ENCODE measurements around the gene PTPRM.

PTPRM gene

DNA sequence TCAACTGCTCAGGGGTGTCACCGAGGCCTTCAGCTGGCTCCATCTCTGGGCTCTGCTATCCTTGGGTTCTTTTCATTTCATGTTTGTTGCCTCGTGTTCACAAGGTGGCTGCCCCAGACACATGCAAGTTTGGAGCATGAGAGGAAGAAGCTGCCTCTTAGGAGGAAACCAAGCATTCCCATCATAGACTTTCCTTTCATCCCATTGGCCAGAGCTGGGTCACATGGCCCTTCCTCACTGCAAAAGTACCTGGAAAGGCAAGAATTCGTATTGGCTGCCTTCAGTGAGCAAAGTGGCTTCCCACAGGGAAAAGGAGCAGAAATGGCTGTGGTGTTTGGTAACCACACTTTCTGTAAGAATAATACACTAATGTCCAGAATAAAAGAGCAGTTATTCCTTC lies 886.4 kb downstream of the PTPRM start:
- no peak for FAIRE-seq
- no peak for DNase-seq (ENCODE audit: low spot score)

DNA sequence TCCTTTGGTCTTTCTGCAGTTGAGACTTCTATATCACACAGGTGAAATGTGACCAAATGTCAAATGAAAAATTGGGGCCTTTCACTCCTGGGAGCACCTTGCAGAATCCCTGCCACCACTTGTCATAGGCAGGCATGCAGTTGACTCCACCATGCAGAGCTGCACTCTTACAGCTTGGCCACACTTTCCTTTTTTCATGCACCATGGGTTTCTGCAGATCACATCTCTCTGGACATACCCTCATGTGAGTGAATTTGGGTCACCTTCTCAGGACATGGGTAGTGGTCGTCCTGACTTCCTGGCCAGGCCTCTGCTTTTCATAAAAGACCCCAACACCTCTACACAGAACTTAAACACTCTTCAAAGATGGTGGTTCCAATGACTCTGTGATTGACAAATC lies 887.0 kb downstream of the PTPRM start:
- no peak for FAIRE-seq

DNA sequence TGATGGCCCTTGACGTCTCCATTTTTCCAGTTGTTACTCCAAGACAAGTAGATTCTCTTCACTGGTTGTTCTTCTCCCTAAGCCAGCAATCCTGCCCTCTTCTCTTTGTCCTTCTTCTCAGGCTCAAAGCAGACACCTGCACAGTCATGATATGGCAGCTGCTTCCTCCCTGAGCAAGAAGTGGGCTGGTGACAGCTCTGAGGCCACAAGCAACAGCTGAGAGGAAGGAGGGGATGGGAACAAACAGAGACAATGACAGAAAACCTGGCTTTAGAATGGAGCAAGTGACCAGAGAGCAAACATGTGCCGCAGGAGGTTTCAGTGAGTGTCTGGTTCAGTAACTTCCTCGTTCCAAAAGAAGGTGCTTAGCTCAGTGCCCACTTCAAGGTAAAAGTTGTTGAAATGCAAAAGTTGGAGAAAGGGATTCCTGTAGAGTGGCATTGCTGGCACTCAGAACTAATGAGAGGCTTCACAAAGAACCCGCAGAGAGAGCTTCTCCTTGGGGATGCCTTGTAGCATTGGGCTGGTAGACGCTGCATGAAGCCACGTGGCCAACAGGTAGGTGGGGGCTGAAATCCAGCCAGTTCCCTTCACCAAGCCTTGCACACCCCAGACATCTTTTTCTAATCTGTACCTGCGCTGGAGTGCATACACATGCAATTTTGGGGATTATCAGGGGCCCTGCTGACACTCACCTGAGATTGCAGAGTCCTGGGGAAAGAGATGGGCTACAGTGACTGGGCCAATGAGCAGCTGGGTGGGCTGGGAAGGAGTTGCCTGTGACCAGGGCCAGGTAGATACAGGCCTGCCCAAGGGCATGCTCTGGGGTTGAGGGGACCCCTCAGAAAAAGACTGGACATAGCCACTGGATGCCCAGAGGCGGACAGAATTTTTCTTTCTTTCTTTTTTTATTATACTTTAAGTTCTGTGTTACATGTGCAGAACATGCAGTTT lies 888.8 kb downstream of the PTPRM start:
- FAIRE-seq: peak; percentile 65
- DNase-seq (ENCODE audit: low spot score): no peak

More for the DNA sequence above, 887.0 kb downstream of the PTPRM start:
- DNase-seq (ENCODE audit: low spot score): no peak
